K562 (cell line): ENCODE measurements around the gene HSPB1. TPM values are rescaled to one million over a fixed set of nuclear protein-coding genes. Genes with fewer than 3 reads are reported as not detected.

Source experiments
- ATF1 ChIP-seq, 2 experiments: fragments of 450-650 bp in 1 of 2; IDR thresholded peaks; 2 replicates each; pipeline ENCODE4 v1.6.1; 2016; ENCODE audit warnings: missing compliant biosample characterization in 1 of 2, missing genetic modification characterization in 1 of 2
- ATF7 ChIP-seq: fragments of 450-650 bp; IDR thresholded peaks from 2 replicates; pipeline ENCODE4 v1.7.1; 2014; ENCODE audit warnings: mild to moderate bottlenecking, moderate library complexity
- CTCFL ChIP-seq: IDR thresholded peaks from 2 replicates; pipeline ENCODE4 v1.6.1; 2011; ENCODE audit warnings: borderline replicate concordance, low read depth, mild to moderate bottlenecking, moderate library complexity, low read length; ENCODE audit not compliant: insufficient read depth, poor library complexity, severe bottlenecking
- GABPB2 ChIP-seq: fragments of 250-450 bp; sonication (Bioruptor Pico); conservative IDR thresholded peaks from 2 replicates; pipeline ENCODE4 v1.5.1; 2021; ENCODE audit warnings: mild to moderate bottlenecking
- HMG20B ChIP-seq: fragments of 250-450 bp; sonication (Bioruptor Pico); IDR thresholded peaks from 2 replicates; pipeline ENCODE4 v1.5.0; 2021; ENCODE audit warnings: mild to moderate bottlenecking
- ID3 ChIP-seq, 2 experiments: fragments of 250-450 bp in 1 of 2; fragments of 450-650 bp in 1 of 2; sonication (Bioruptor Pico) in 1 of 2; IDR thresholded peaks; 2 replicates each; pipeline versions ENCODE4 v1.6.1 to v1.8.0; 2016 to 2021; ENCODE audit warnings: mild to moderate bottlenecking in 2 of 2, moderate library complexity in 2 of 2, missing compliant biosample characterization in 1 of 2, missing genetic modification characterization in 1 of 2
- L3MBTL2 ChIP-seq: fragments of 450-650 bp; IDR thresholded peaks from 2 replicates; pipeline ENCODE4 v1.6.1; 2016; ENCODE audit warnings: mild to moderate bottlenecking, moderate library complexity
- MAFG ChIP-seq: fragments of 450-650 bp; conservative IDR thresholded peaks from 2 replicates; pipeline ENCODE4 v1.6.1; 2016; ENCODE audit warnings: missing genetic modification characterization, missing compliant biosample characterization
- MAZ ChIP-seq, 2 experiments: fragments of 450-650 bp in 1 of 2; sonication (generic) in 1 of 2; formaldehyde crosslinking; IDR thresholded peaks in 1 of 2; conservative IDR thresholded peaks in 1 of 2; 2 replicates each; pipeline versions ENCODE4 v1.4.0 to v1.5.0; 2020; ENCODE audit warnings: mild to moderate bottlenecking in 1 of 2, missing genetic modification reagents in 1 of 2
- NONO ChIP-seq, 2 experiments: fragments of 200-400 bp in 1 of 2; fragments of 450-650 bp in 1 of 2; formaldehyde crosslinking in 1 of 2; IDR thresholded peaks; 2 replicates each; pipeline ENCODE4 v1.6.1; 2017; ENCODE audit warnings: low read depth in 2 of 2, mild to moderate bottlenecking in 2 of 2, moderate library complexity in 2 of 2, low read length in 1 of 2
- NR3C1 ChIP-seq: sonication (generic); formaldehyde crosslinking; IDR thresholded peaks from 2 replicates; pipeline ENCODE4 v1.8.1; 2022; ENCODE audit warnings: missing genetic modification reagents
- PCBP2 ChIP-seq: fragments of 200-400 bp; formaldehyde crosslinking; IDR thresholded peaks from 2 replicates; pipeline ENCODE4 v1.6.1; 2018; ENCODE audit warnings: low read length, low read depth, mild to moderate bottlenecking, moderate library complexity; ENCODE audit not compliant: poor library complexity, severe bottlenecking
- POLR3G ChIP-seq: IDR thresholded peaks from 2 replicates; pipeline ENCODE4 v1.6.1; 2011; ENCODE audit not compliant: insufficient read length, insufficient replicate concordance; ENCODE audit errors: extremely low read depth
- RB1 ChIP-seq: fragments of 450-650 bp; IDR thresholded peaks from 2 replicates; pipeline ENCODE4 v1.6.1; 2017; ENCODE audit warnings: low read depth, mild to moderate bottlenecking
- SAFB ChIP-seq: fragments of 200-400 bp; formaldehyde crosslinking; IDR thresholded peaks from 2 replicates; pipeline ENCODE4 v1.6.1; 2017; ENCODE audit warnings: low read depth, low read length, borderline replicate concordance
- TCF7 ChIP-seq: sonication (generic); IDR thresholded peaks from 2 replicates; pipeline ENCODE4 v1.6.1; 2016; ENCODE audit warnings: antibody characterized with exemption, borderline replicate concordance
- TEAD2 ChIP-seq: fragments of 450-650 bp; IDR thresholded peaks from 2 replicates; pipeline ENCODE4 v1.6.1; 2016; ENCODE audit warnings: missing genetic modification characterization, control low read depth, missing compliant biosample characterization
- TFAP4 ChIP-seq: sonication (generic); formaldehyde crosslinking; IDR thresholded peaks from 2 replicates; pipeline ENCODE4 v1.8.0; 2022; ENCODE audit warnings: missing genetic modification reagents, mild to moderate bottlenecking, moderate library complexity, borderline replicate concordance
- ZC3H11A ChIP-seq: IDR thresholded peaks from 2 replicates; pipeline ENCODE4 v1.6.1; 2012; ENCODE audit warnings: low read depth, low read length, improper control_type of control experiment
- ZNF12 ChIP-seq: sonication (generic); formaldehyde crosslinking; IDR thresholded peaks from 2 replicates; pipeline ENCODE4 v1.4.0; 2020; ENCODE audit warnings: mild to moderate bottlenecking, missing genetic modification reagents
- ZNF197 ChIP-seq: fragments of 200-800 bp; sonication (Bioruptor generic); IDR thresholded peaks from 2 replicates; pipeline ENCODE4 v1.6.1; 2016; ENCODE audit warnings: low read depth, missing genetic modification characterization, missing compliant biosample characterization
- ZNF24 ChIP-seq: fragments of 450-650 bp; IDR thresholded peaks from 2 replicates; pipeline ENCODE4 v1.6.1; 2016
- ZNF395 ChIP-seq: fragments of 200-800 bp; sonication (Bioruptor generic); IDR thresholded peaks from 2 replicates; pipeline ENCODE4 v1.6.1; 2017; ENCODE audit warnings: missing genetic modification characterization, missing compliant biosample characterization
- polyA plus RNA-seq, 8 experiments: library from polyadenylated mRNA; depleted of rRNA in 4 of 8; stranded (reverse) in 5 of 8; unstranded in 3 of 8; fragments of >200 nt; fragmentation: Nextera tagmentation in 2 of 8; fragmentation: Illumina TruSeq in 1 of 8; extraction: Ambion mirVana in 2 of 8; extraction: Trizol in 1 of 8; gene quantifications; 2 replicates each; pipeline versions ENCODE4 v1.2.1 to v1.2.3, GENCODE V29; 2011 to 2014; ENCODE audit warnings: inconsistent platforms in 1 of 8, missing spikeins in 1 of 8
- total RNA-seq, 7 experiments: library from RNA; depleted of rRNA in 6 of 7; stranded (reverse); fragments of >200 nt in 6 of 7; fragmentation: Illumina TruSeq in 2 of 7; extraction: Trizol in 2 of 7; gene quantifications; 2 replicates each; pipeline versions ENCODE4 v1.2.1 to v1.2.3, GENCODE V29; 2011 to 2021; ENCODE audit warnings: low replicate concordance in 1 of 7

Gene HSPB1
- total and polyA plus RNA-seq, 9 of the 15 experiments (the other 6 are each of a cell fraction or from before 2014, with no cell fraction given), result 27.1 to 522 (median 138) TPM

- peak in 1 of 2 experiments; percentile 83; a peak in 1 of 4 replicates for TF ChIP-seq NONO (IDR thresholded peaks at IDR 0.05; ENCODE audit: low read depth in 2 of 2, low read length in 1 of 2)
- peak; percentile 56 for TF ChIP-seq TEAD2 (tag)
- TF ChIP-seq MAZ (CRISPR knock-in tag; conservative IDR thresholded peaks at IDR 0.05 in 1 of 2, IDR thresholded peaks at IDR 0.05 in 1 of 2), result peak; percentile 97 to 99
- peak; percentile 58; the same call in 1 of the 2 replicates for TF ChIP-seq ZC3H11A
- TF ChIP-seq MAFG (tag), result no peak
- peak; percentile 50; the same call in 1 of the 2 replicates for TF ChIP-seq L3MBTL2
- peak; percentile 80 for TF ChIP-seq ATF7
- no peak for TF ChIP-seq HMG20B
- TF ChIP-seq NR3C1 (CRISPR knock-in tag), result no peak
- peak; percentile 98 for TF ChIP-seq RB1
- 0 out of 2 replicates have a peak, but pooled peaks have one; percentile 37 for TF ChIP-seq ZNF12 (CRISPR knock-in tag)
- no peak for TF ChIP-seq GABPB2 (CRISPR knock-in tag)
- TF ChIP-seq ATF1 (CRISPR knock-in tag; IDR thresholded peaks at IDR 0.05), result no peak
- peak; percentile 69 for TF ChIP-seq ATF1 (tag; IDR thresholded peaks at IDR 0.05)
- no peak for TF ChIP-seq ZNF197 (CRISPR knock-in tag)
- TF ChIP-seq ZNF395 (CRISPR knock-in tag), result 0 out of 2 replicates have a peak, but pooled peaks have one; percentile 28
- TF ChIP-seq ZNF24, result peak; percentile 63; the same call in 1 of the 2 replicates
- TF ChIP-seq SAFB, result no peak
- TF ChIP-seq CTCFL, result peak; percentile 93
- TF ChIP-seq ID3 (CRISPR knock-in tag; IDR thresholded peaks at IDR 0.05), result no peak
- 0 out of 2 replicates have a peak, but pooled peaks have one; percentile 38 for TF ChIP-seq ID3 (tag; IDR thresholded peaks at IDR 0.05)
- TF ChIP-seq POLR3G, result no peak
- no peak for TF ChIP-seq PCBP2
- TF ChIP-seq TFAP4 (CRISPR knock-in tag), result peak; percentile 89
- TF ChIP-seq TCF7, result peak; percentile 85; the same call in 1 of the 2 replicates
These were observed 11.7 kb downstream of the HSPB1 start (continued) for GRCh38 chr7:76314042-76314721.
